Activated naive CD4-positive, alpha-beta T cell treated with anti-CD3 and anti-CD28 coated beads, Interleukin-2, amount 10 ng/mL, durations not matched to agents 7 days and 5 days (primary cell): ENCODE results near the gene PTCRA.
"Not testable (repeated sequence)": the region's sequence is repeated elsewhere in the genome, so short reads cannot be mapped to it uniquely, and the experiment has no call there.

Experiments
- CTCF ChIA-PET: fragments of 350-600 bp; sonication (Branson Sonifier 250); formaldehyde crosslinking; loops from one replicate; lab custom pipeline; 2021; ENCODE audit warnings: antibody characterized with exemption; lab: Charles Lee
- DNase-seq: peaks from one replicate; pipeline ENCODE4 v3.0.0-alpha.2; 2020
- H3K27ac Mint-ChIP-seq: one replicate; pipeline ENCODE4 v1.8.0; 2021; ENCODE audit warnings: mild to moderate bottlenecking, moderate library complexity, mixed read lengths
- H3K27me3 Mint-ChIP-seq: one replicate; pipeline ENCODE4 v1.8.0; 2021; ENCODE audit warnings: mild to moderate bottlenecking, mixed read lengths
- H3K36me3 Mint-ChIP-seq: one replicate; pipeline ENCODE4 v1.8.0; 2021; ENCODE audit warnings: mixed read lengths
- H3K4me1 Mint-ChIP-seq: one replicate; pipeline ENCODE4 v1.8.0; 2021; ENCODE audit warnings: mixed read lengths
- H3K4me3 Mint-ChIP-seq: one replicate; pipeline ENCODE4 v1.8.0; 2021; ENCODE audit warnings: mild to moderate bottlenecking, moderate library complexity, mixed read lengths
- H3K9me3 Mint-ChIP-seq: one replicate; pipeline ENCODE4 v1.8.0; 2021; ENCODE audit warnings: mixed read lengths

Gene PTCRA

GRCh38 chr6:42915732-42916131 lies at the start of gene PTCRA:
PTCRA (plus strand) TSS chr6:42916053; CDS start chr6:42916070, 17 bp downstream.
- H3K4me1 Mint-ChIP-seq, result peaks cover 3% of the 10 kb centered on the region
- CTCF ChIA-PET, result interaction anchor here (1.1 kb wide), 1 partner anchor 63 kb away, joined by 3 read pairs; the partner anchor contains the start of gene PEX6

DNA sequence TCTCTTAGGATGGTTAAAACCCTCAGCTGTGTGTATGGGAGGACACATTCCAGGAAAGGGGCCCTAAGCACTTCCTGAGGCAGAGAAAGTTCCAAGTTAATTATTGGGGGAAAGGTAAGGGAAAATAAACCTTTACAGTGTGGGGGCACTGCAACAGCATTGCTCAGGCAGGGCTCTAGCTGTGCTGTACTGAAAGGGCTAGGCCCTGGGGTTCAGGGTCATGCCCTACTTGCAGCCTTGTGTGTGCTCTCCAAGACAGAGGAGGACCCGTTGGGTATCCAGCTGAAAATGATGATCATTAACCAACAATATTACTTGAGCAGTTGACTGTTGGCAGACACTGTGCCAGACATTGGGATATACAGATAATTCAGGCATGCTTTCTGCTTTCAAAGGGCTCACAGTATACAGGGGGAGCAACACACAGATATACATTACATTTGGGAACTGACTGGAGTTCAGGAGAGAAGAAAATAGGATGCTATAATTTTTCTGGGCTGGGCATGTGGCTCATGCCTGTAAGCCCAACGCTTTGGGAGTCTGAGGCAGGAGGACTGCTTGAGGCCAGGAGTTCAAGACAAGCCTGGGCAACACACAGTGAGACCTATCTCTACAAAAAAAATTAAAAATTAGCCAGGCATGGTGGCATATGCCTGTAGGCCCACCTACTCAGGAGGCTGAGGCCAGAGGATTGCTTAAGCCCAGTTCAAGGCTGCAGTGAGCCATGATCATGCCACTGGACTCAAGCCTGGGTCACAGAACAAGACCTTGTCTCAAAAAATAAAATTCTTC lies 45.5 kb upstream of the PTCRA start:
- no peak for DNase-seq
- no peaks in the 10 kb centered on the region for H3K4me1 Mint-ChIP-seq
- no peak overlapping the region for H3K4me3 Mint-ChIP-seq
- CTCF ChIA-PET, result no interaction called here
- no peak overlapping the region for H3K27ac Mint-ChIP-seq
- H3K9me3 Mint-ChIP-seq, result no peaks in the 10 kb centered on the region
- no peaks in the 10 kb centered on the region for H3K27me3 Mint-ChIP-seq
- H3K36me3 Mint-ChIP-seq, result peaks cover 15% of the 10 kb centered on the region

More at GRCh38 chr6:42915732-42916131, at the start of gene PTCRA:
- no peaks in the 10 kb centered on the region for H3K9me3 Mint-ChIP-seq
- H3K27me3 Mint-ChIP-seq, result peaks cover 56% of the 10 kb centered on the region
- no peak for DNase-seq
- no peak within 1 kb of the TSS for H3K27ac Mint-ChIP-seq
- H3K4me3 Mint-ChIP-seq, result no peak within 1 kb of the TSS
- no peaks in the 10 kb centered on the region for H3K36me3 Mint-ChIP-seq

- Mint-ChIP-seq H3K27ac (no peak overlapping the region), H3K27me3 (no peaks in the 10 kb centered on the region), H3K4me1 (no peaks in the 10 kb centered on the region), H3K9me3 (no peaks in the 10 kb centered on the region), H3K36me3 (peaks cover 13% of the 10 kb centered on the region), H3K4me3 (no peak overlapping the region)
- no peak for DNase-seq
- CTCF ChIA-PET, result no interaction called here
Observed at GRCh38 chr6:42871711-42872110, 44.1 kb upstream of the PTCRA start.

DNA sequence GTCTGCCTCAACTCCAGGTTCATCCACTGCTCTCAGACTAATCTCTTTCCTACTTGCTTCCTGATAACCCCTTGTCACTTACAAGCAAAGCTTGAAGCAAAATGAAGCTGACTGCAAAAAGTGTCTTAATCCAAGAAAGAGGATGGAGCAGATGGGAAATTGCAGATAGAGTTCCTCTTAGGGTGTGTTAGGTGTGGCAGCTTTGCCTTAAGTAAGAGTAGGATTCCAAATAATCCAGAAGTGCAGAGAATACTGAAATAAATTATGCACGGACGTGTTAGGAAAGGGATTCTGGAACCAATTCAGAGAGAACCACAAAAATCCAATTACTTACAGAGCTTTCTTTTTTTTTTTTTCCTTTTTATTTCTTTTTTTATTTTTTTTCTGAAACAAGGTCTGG lies 42.5 kb upstream of the PTCRA start:
- Mint-ChIP-seq H3K9me3 (no peaks in the 10 kb centered on the region), H3K36me3 (peaks cover 4% of the 10 kb centered on the region), H3K27me3 (no peaks in the 10 kb centered on the region), H3K4me3 (no peak overlapping the region), H3K27ac (no peak overlapping the region), H3K4me1 (peaks cover 7% of the 10 kb centered on the region)
- DNase-seq, result no peak
- CTCF ChIA-PET, result interaction anchor here (1.3 kb wide), 1 partner anchor 212 kb away, joined by 3 read pairs; no protein-coding TSS in a partner anchor

DNA sequence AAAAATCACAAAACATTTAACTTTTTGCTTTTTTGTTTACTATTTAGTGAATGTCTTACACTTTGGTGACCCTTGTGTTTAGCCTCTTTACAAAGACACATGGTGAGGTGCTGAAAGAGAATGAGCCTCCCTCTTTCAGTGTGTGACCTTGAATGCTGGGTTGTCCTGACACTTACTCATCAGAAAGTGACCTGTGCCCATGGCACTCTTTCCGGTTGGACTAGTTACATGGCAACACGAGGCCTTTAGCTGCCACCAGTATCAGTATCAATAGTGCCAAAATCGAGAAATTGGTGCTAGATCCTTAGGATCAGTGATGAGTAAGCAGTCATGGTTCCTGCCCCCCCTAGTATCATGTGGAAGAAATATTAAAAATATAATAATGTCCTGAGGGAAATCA lies 38.2 kb upstream of the PTCRA start:
- CTCF ChIA-PET, result interaction anchor here (0.6 to 5.2 kb wide), 8 partner anchors 9 to 215 kb away, joined by 3 to 38 read pairs (median 3); no protein-coding TSS in a partner anchor
- no peak for DNase-seq
- H3K27me3 Mint-ChIP-seq, result no peaks in the 10 kb centered on the region
- peaks cover 5% of the 10 kb centered on the region for H3K36me3 Mint-ChIP-seq
- no peaks in the 10 kb centered on the region for H3K9me3 Mint-ChIP-seq
- peak overlapping the region; percentile 67 for H3K27ac Mint-ChIP-seq
- peak overlapping the region; percentile 15 for H3K4me3 Mint-ChIP-seq
- peaks cover 29% of the 10 kb centered on the region for H3K4me1 Mint-ChIP-seq

- H3K27me3 Mint-ChIP-seq, result no peaks in the 10 kb centered on the region
- H3K4me1 Mint-ChIP-seq, result peaks cover 42% of the 10 kb centered on the region
Observed at GRCh38 chr6:42879372-42880239, 36.2 kb upstream of the PTCRA start, which contains the start of gene RPL7L1. RPL7L1 (plus strand) TSS chr6:42879616; CDS start chr6:42879911, 295 bp downstream.

DNA sequence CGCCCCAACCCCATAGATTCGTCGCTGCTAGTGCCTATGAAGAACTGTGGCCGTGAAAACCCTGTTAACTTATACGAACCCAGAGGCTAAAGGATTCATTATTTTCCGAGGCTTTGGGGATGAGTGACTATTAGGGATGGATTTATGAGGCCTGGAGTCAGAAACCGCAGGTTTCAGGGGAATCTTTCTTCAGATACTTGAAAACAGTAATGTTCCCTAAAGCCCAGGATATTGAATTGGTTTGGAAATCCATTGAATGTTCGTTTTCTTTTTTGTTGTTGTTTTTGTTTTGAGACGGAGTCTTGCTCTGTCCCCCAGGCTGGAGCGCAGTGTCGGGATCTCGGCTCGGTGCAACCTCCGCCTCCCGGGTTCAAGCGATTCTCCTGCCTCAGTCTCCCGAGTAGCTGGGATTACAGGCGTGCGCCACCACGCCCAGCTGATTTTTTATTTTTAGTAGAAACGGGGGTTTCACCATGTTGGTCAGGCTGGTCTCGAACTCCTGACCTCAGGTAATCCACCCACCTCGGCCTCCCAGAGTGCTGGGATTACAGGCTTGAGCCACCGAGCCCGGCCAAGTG lies 35.5 kb upstream of the PTCRA start:
- not testable (repeated sequence) for DNase-seq, H3K9me3 Mint-ChIP-seq, H3K27me3 Mint-ChIP-seq
- Mint-ChIP-seq H3K4me3 (peak overlapping the region; percentile 90), H3K27ac (peak overlapping the region; percentile 95), H3K4me1 (peaks cover 42% of the 10 kb centered on the region), H3K36me3 (peaks cover 21% of the 10 kb centered on the region)
- CTCF ChIA-PET, result interaction anchor here (1.1 to 5.2 kb wide), 7 partner anchors 10 to 333 kb away, joined by 3 to 38 read pairs (median 4); partner anchors contain the start of gene TBCC

More at GRCh38 chr6:42879372-42880239, 36.2 kb upstream of the PTCRA start, which contains the start of gene RPL7L1:
- Mint-ChIP-seq H3K9me3 (no peaks in the 10 kb centered on the region), H3K27ac (peak within 1 kb of the TSS; percentile 95), H3K4me3 (peak within 1 kb of the TSS; percentile 90), H3K36me3 (peaks cover 17% of the 10 kb centered on the region)
- peak; percentile 88 for DNase-seq
- CTCF ChIA-PET, result interaction anchor here (1.0 to 5.2 kb wide), 9 partner anchors 10 to 332 kb away, joined by 3 to 38 read pairs (median 4); partner anchors contain the start of gene TBCC

DNA sequence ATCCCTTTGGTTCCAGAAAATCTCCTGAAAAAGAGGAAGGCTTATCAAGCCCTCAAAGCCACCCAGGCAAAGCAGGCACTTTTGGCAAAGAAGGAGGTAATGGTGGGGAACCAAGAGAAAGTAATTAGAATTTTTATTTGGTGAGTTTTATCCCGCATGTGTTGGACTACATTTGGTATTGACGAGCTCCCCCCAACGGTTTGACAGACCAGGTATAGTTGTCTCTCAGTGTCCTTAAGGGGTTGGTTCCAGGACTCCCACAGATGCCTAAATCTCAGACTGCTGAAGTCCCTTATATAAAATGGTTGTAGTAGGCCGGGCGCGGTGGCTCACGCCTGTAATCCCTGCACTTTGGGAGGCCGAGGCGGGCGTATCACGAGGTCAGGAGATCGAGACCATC lies 35.0 kb upstream of the PTCRA start:
- H3K4me1 Mint-ChIP-seq, result peaks cover 42% of the 10 kb centered on the region
- peak overlapping the region; percentile 90 for H3K4me3 Mint-ChIP-seq
- H3K9me3 Mint-ChIP-seq, DNase-seq, H3K27me3 Mint-ChIP-seq: not testable (repeated sequence)
- CTCF ChIA-PET, result interaction anchor here (2.6 to 5.2 kb wide), 2 partner anchors 9 to 218 kb away, joined by 6 to 38 read pairs; a partner anchor contains a TSS
- H3K27ac Mint-ChIP-seq, result peak overlapping the region; percentile 95
- H3K36me3 Mint-ChIP-seq, result peaks cover 24% of the 10 kb centered on the region

DNA sequence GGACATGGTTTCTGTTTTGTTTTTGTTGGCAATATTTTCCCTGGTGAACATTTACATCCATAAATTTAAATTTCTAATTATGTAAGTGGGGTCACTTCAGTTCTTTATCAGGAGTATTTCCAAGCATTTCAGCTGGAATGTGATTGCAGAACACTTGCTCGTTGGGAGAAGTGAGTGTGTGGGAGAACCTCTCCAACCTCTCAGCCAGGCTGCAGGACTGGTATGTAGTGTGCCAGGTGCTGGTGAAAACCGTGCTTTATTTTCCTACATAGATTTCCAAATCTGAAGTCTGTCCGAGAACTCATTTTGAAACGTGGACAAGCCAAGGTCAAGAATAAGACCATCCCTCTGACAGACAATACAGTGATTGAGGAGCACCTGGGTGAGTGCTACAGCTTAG lies 30.2 kb upstream of the PTCRA start:
- H3K4me3 Mint-ChIP-seq, result no peak overlapping the region
- peaks cover 39% of the 10 kb centered on the region for H3K4me1 Mint-ChIP-seq
- no peaks in the 10 kb centered on the region for H3K27me3 Mint-ChIP-seq
- H3K9me3 Mint-ChIP-seq, result no peaks in the 10 kb centered on the region
- peaks cover 39% of the 10 kb centered on the region for H3K36me3 Mint-ChIP-seq
- CTCF ChIA-PET, result interaction anchor here (1.1 kb wide), 1 partner anchor 159 kb away, joined by 3 read pairs; no protein-coding TSS in a partner anchor
- DNase-seq, result no peak
- no peak overlapping the region for H3K27ac Mint-ChIP-seq

GRCh38 chr6:42888201-42888600 lies 27.7 kb upstream of the PTCRA start:
- peaks cover 37% of the 10 kb centered on the region for H3K4me1 Mint-ChIP-seq
- H3K9me3 Mint-ChIP-seq, DNase-seq, CTCF ChIA-PET, H3K4me3 Mint-ChIP-seq, H3K27me3 Mint-ChIP-seq: not testable (repeated sequence)
- H3K36me3 Mint-ChIP-seq, result peaks cover 35% of the 10 kb centered on the region
- peak overlapping the region; percentile 39 for H3K27ac Mint-ChIP-seq

GRCh38 chr6:42889815-42890214 lies 26.0 kb upstream of the PTCRA start:
- Mint-ChIP-seq H3K36me3 (peaks cover 24% of the 10 kb centered on the region), H3K4me1 (peaks cover 30% of the 10 kb centered on the region), H3K27ac (peak overlapping the region; percentile 90), H3K4me3 (peak overlapping the region; percentile 89), H3K9me3 (no peaks in the 10 kb centered on the region), H3K27me3 (no peaks in the 10 kb centered on the region)
- CTCF ChIA-PET, result interaction anchor here (1.3 to 1.6 kb wide), 2 partner anchors 10 to 163 kb away, joined by 5 to 6 read pairs; partner anchors contain the start of gene RPL7L1
- DNase-seq, result no peak

DNA sequence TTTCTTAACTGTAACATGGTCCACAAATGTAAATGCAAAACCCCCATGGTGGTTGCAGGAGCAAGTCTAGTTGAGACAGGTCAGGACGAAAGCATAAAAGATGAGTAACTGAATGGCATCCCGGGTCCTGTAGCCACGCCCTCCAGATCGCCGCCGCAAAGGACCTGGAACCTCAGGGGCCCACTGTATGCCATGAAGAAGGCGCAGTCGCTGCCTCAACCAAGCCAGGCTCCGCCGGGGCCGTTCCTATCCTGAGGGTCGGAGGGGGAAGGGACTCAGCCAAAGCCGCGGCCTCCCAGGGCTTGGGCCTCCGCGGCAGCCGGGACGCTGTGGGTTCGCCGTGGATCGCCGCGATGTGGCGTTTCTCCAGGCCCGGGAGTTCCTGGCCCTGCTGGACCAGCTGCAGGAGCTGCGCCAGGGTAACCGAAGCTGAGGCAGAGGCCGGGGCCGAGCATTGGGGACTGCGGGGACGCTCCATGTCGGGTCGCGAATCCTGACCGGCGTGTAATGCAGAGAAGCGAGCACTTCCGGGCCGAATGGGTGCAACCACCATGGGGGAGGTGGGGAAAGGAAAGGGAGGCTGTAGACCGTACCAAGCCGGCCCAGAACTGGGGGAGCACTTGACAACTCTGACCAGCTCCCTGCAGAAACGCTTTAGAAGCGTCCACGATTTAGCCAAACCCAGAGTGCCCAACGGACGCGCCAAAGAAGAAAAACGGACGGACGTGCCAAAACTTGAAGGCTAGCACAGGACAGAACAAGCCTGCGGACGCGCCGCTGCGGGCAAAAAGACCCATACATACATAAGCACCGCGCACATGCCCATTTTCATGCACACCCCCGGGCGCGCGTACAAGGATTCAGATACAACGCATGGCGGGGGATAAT lies 25.3 kb upstream of the PTCRA start:
- Mint-ChIP-seq H3K27me3 (no peaks in the 10 kb centered on the region), H3K27ac (peak overlapping the region; percentile 90), H3K4me3 (peak overlapping the region; percentile 89), H3K4me1 (peaks cover 30% of the 10 kb centered on the region), H3K36me3 (peaks cover 22% of the 10 kb centered on the region), H3K9me3 (no peaks in the 10 kb centered on the region)
- peak; percentile 95 for DNase-seq
- CTCF ChIA-PET, result interaction anchor here (1.0 to 1.6 kb wide), 4 partner anchors 9 to 197 kb away, joined by 3 to 6 read pairs (median 4); partner anchors contain the start of gene RPL7L1
